Liver (tissue), 9 donors: ENCODE data around the gene FAAP24. TPM values are rescaled to one million over a fixed set of nuclear protein-coding genes. Genes with fewer than 3 reads are reported as not detected.
"Not testable (repeated sequence)": the region's sequence is repeated elsewhere in the genome, so short reads cannot be mapped to it uniquely, and the experiment has no call there.

Experiments used
- DNase-seq: peaks from one replicate; pipeline ENCODE4 v3.0.0-alpha.2; 2017; ENCODE audit warnings: low spot score
- H3K27ac ChIP-seq, 2 donors: one replicate each; pipeline ENCODE4 v1.7.0; 2013; ENCODE audit warnings: inconsistent platforms in 2 of 2, low read length in 2 of 2, control low read depth in 1 of 2, low read depth in 1 of 2, mild to moderate bottlenecking in 1 of 2
- H3K27me3 ChIP-seq, 4 donors: one replicate each; pipeline versions ENCODE4 v1.6.1 to v1.7.0; 2013; ENCODE audit warnings: low read length in 3 of 4, inconsistent platforms in 1 of 4, mild to moderate bottlenecking in 1 of 4, moderate library complexity in 1 of 4; ENCODE audit not compliant: control insufficient read depth in 4 of 4, insufficient read depth in 4 of 4
- H3K36me3 ChIP-seq, 4 donors: one replicate each; pipeline versions ENCODE4 v1.6.1 to v1.7.0; 2013; ENCODE audit warnings: low read length in 3 of 4, mild to moderate bottlenecking in 3 of 4, low read depth in 1 of 4, moderate library complexity in 1 of 4; ENCODE audit not compliant: control insufficient read depth in 4 of 4, insufficient read depth in 3 of 4
- H3K4me1 ChIP-seq, 4 donors: one replicate each; pipeline versions ENCODE4 v1.6.1 to v1.7.0; 2013; ENCODE audit warnings: low read length in 3 of 4, mild to moderate bottlenecking in 3 of 4, moderate library complexity in 1 of 4; ENCODE audit not compliant: control insufficient read depth in 4 of 4, insufficient read depth in 4 of 4
- H3K4me3 ChIP-seq, 3 donors: one replicate each; pipeline versions ENCODE4 v1.6.1 to v1.7.0; 2013; ENCODE audit warnings: low read length in 3 of 3, control low read depth in 1 of 3, low read depth in 1 of 3, mild to moderate bottlenecking in 1 of 3
- H3K9ac ChIP-seq, 2 donors: one replicate each; pipeline ENCODE4 v1.7.0; 2013; ENCODE audit warnings: low read length in 2 of 2, mild to moderate bottlenecking in 2 of 2, moderate library complexity in 2 of 2, control low read depth in 1 of 2, low read depth in 1 of 2
- H3K9me3 ChIP-seq, 4 donors: one replicate each; pipeline versions ENCODE4 v1.6.1 to v1.7.0; 2013; ENCODE audit warnings: low read length in 3 of 4; ENCODE audit not compliant: control insufficient read depth in 4 of 4
- ATF3 ChIP-seq: IDR thresholded peaks from 2 replicates; pipeline ENCODE4 v1.6.1; 2016; ENCODE audit warnings: antibody characterized with exemption
- CTCF ChIP-seq: fragments of 150-350 bp; IDR thresholded peaks from 2 replicates; pipeline ENCODE4 v1.5.1; 2017; ENCODE audit warnings: improper control_type of control experiment, low read depth, low read length; ENCODE audit not compliant: missing input control
- EGR1 ChIP-seq, 2 donors: IDR thresholded peaks; 2 replicates each; pipeline ENCODE4 v1.6.1; 2016 to 2018; ENCODE audit warnings: antibody characterized with exemption in 2 of 2, low read depth in 2 of 2
- FOXA1 ChIP-seq: IDR thresholded peaks from 2 replicates; pipeline ENCODE4 v1.6.1; 2016; ENCODE audit warnings: antibody characterized with exemption
- FOXA2 ChIP-seq: IDR thresholded peaks from 2 replicates; pipeline ENCODE4 v1.6.1; 2016; ENCODE audit warnings: antibody characterized with exemption
- GABPA ChIP-seq, 2 donors: IDR thresholded peaks in 1 of 2; conservative IDR thresholded peaks in 1 of 2; 2 replicates each; pipeline ENCODE4 v1.6.1; 2016; ENCODE audit warnings: antibody characterized with exemption in 2 of 2, mild to moderate bottlenecking in 1 of 2, moderate library complexity in 1 of 2
- HNF4G ChIP-seq: IDR thresholded peaks from 2 replicates; pipeline ENCODE4 v1.6.1; 2016; ENCODE audit warnings: antibody characterized with exemption
- MAX ChIP-seq: IDR thresholded peaks from 2 replicates; pipeline ENCODE4 v1.6.1; 2016; ENCODE audit warnings: antibody characterized with exemption
- NR2F2 ChIP-seq: IDR thresholded peaks from 2 replicates; pipeline ENCODE4 v1.6.1; 2016; ENCODE audit warnings: antibody characterized with exemption
- RAD21 ChIP-seq, 2 donors: IDR thresholded peaks; 2 replicates each; pipeline ENCODE4 v1.6.1; 2016; ENCODE audit warnings: antibody characterized with exemption in 2 of 2, mild to moderate bottlenecking in 2 of 2
- REST ChIP-seq: IDR thresholded peaks from 2 replicates; pipeline ENCODE4 v1.6.1; 2016; ENCODE audit warnings: antibody characterized with exemption, mild to moderate bottlenecking
- RXRA ChIP-seq, 2 donors: IDR thresholded peaks; 2 replicates each; pipeline ENCODE4 v1.6.1; 2017 to 2018; ENCODE audit warnings: antibody characterized with exemption in 2 of 2, mild to moderate bottlenecking in 1 of 2
- SP1 ChIP-seq: IDR thresholded peaks from 2 replicates; pipeline ENCODE4 v1.6.1; 2018; ENCODE audit warnings: antibody characterized with exemption, mild to moderate bottlenecking
- TAF1 ChIP-seq: conservative IDR thresholded peaks from 2 replicates; pipeline ENCODE4 v1.6.1; 2016; ENCODE audit warnings: antibody characterized with exemption, mild to moderate bottlenecking
- WGBS: extraction: QIAGEN DNeasy Blood & Tissue Kit; methylation state at CpG from one replicate; pipeline ENCODE4 v1.1.7; 2013; 5-methylcytosine and 5-hydroxymethylcytosine counted together
- polyA plus RNA-seq, 2 donors: library from polyadenylated mRNA; stranded (reverse) in 1 of 2; unstranded in 1 of 2; fragments of 200-250 nt in 1 of 2; fragments of >200 nt in 1 of 2; fragmentation: Nextera tagmentation in 1 of 2; extraction: Ambion mirVana in 1 of 2; gene quantifications; one replicate each; pipeline versions ENCODE4 v1.2.1 to v1.2.3, GENCODE V29; 2013 to 2015
- total RNA-seq, 2 donors: library from RNA; depleted of rRNA; stranded (reverse); fragments of >200 nt; gene quantifications; one replicate each; pipeline ENCODE4 v1.2.3, GENCODE V29; 2014
- donor health status: healthy.
- donor health status: healthy.
- donor health status: healthy.
- donor health status: healthy.
- donor health status: healthy.

FAAP24 gene
- total and polyA plus RNA-seq, 4 donors, result 0.19 to 1.1 (median 0.27) TPM

- Histone ChIP-seq H3K27ac (no peak overlapping the region), H3K4me3 (no peak overlapping the region), H3K9ac (no peak overlapping the region), H3K4me1 (no peaks in the 10 kb centered on the region), H3K9me3 (no peaks in the 10 kb centered on the region), H3K36me3 (peaks cover 0 to 6% (median 2%) of the 10 kb centered on the region in 4 donors), H3K27me3 (no peaks in the 10 kb centered on the region)
- DNase-seq, result no peak
- TF ChIP-seq TAF1 (no peak), FOXA2 (no peak), REST (no peak), FOXA1 (no peak)
- WGBS, result 98% methylated on average over 9 of the region's 9 CpGs
Measured at GRCh38 chr19:32935629-32936028, 36.4 kb upstream of the FAAP24 start.

- Histone ChIP-seq H3K9ac (no peak overlapping the region), H3K4me1 (no peaks in the 10 kb centered on the region), H3K4me3 (no peak overlapping the region), H3K36me3 (peaks cover 0 to 6% (median 1%) of the 10 kb centered on the region in 4 donors), H3K27ac (no peak overlapping the region), H3K27me3 (no peaks in the 10 kb centered on the region), H3K9me3 (no peaks in the 10 kb centered on the region)
- TF ChIP-seq NR2F2, result no peak
- TF ChIP-seq RXRA (IDR thresholded peaks at IDR 0.05), result no peak
- no peak for TF ChIP-seq ATF3
- TF ChIP-seq RAD21 (IDR thresholded peaks at IDR 0.05), result no peak
- TF ChIP-seq MAX, result no peak
- no peak for TF ChIP-seq HNF4G
- TF ChIP-seq EGR1 (IDR thresholded peaks at IDR 0.05; ENCODE audit: low read depth in 2 of 2), result no peak
- no peak for TF ChIP-seq SP1
- TF ChIP-seq GABPA (IDR thresholded peaks at IDR 0.05 in 1 of 2, conservative IDR thresholded peaks at IDR 0.05 in 1 of 2), result no peak
- TF ChIP-seq CTCF, result no peak
- no peak for TF ChIP-seq FOXA2
- no peak for TF ChIP-seq FOXA1
- no peak for DNase-seq
- WGBS, result 97% methylated on average over 8 of the region's 8 CpGs
Measured at GRCh38 chr19:32936065-32936464, 36.0 kb upstream of the FAAP24 start.

GRCh38 chr19:32941273-32941672 is 30.8 kb upstream of the FAAP24 start:
- peaks cover 0 to 18% (median 2%) of the 10 kb centered on the region in 4 donors for H3K36me3 ChIP-seq

More at GRCh38 chr19:32941273-32941672, 30.8 kb upstream of the FAAP24 start:
- H3K4me3 ChIP-seq, H3K4me1 ChIP-seq, H3K27ac ChIP-seq, H3K27me3 ChIP-seq, H3K9ac ChIP-seq, DNase-seq, H3K9me3 ChIP-seq: not testable (repeated sequence)
- WGBS, result 89% methylated on average over 5 of the region's 5 CpGs
